Measurements from ENCODE around the gene ELOA. TPM values are rescaled to one million over a fixed set of nuclear protein-coding genes. Genes with fewer than 3 reads are reported as not detected.
"Not testable (repeated sequence)": the region's sequence is repeated elsewhere in the genome, so short reads cannot be mapped to it uniquely, and the experiment has no call there.

ELOA gene
- total and polyA plus RNA-seq, 4 donors, result 11.8 to 31.0 (median 22.1) TPM

DNA sequence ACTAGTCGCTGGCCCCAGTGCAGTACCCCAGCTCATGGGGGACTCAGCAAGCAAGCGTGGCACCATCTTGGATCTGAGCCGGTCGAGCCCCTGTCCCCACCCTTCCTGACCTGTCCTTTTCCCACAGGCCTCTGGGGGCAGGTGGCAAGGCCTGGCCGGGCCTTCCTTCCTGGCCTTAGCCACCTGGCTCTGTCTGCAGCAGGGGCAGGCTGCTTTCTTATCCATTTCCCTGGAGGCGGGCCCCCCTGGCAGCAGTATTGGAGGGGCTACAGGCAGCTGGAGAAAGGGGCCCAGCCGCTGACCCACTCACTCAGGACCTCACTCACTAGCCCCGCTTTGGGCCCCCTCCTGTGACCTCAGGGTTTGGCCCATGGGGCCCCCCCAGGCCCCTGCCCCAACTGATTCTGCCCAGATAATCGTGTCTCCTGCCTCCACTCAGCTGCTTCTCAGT, 51.5 kb downstream of the ELOA start:
- H3K36me3 ChIP-seq (ENCODE audit: control insufficient read depth in 1 of 2, insufficient read depth in 2 of 2, low read length in 1 of 2); H3K27ac ChIP-seq (ENCODE audit: low read depth in 1 of 2, low read length in 2 of 2); H3K4me3 ChIP-seq (ENCODE audit: low read length in 2 of 2); H3K9me3 ChIP-seq (ENCODE audit: control insufficient read depth, low read length); ATAC-seq (ENCODE audit: low FRiP score); H3K27me3 ChIP-seq (ENCODE audit: control insufficient read depth in 1 of 2, insufficient read depth in 2 of 2, low read length in 1 of 2); DNase-seq; H3K4me1 ChIP-seq (ENCODE audit: control insufficient read depth in 1 of 2, insufficient read depth in 2 of 2, low read length in 2 of 2); intact Hi-C loops (cut with DNase I): not testable (repeated sequence)
- 65 to 80% methylated on average over 8 to 9 of the region's 9 CpGs for WGBS, 2 donors

DNA sequence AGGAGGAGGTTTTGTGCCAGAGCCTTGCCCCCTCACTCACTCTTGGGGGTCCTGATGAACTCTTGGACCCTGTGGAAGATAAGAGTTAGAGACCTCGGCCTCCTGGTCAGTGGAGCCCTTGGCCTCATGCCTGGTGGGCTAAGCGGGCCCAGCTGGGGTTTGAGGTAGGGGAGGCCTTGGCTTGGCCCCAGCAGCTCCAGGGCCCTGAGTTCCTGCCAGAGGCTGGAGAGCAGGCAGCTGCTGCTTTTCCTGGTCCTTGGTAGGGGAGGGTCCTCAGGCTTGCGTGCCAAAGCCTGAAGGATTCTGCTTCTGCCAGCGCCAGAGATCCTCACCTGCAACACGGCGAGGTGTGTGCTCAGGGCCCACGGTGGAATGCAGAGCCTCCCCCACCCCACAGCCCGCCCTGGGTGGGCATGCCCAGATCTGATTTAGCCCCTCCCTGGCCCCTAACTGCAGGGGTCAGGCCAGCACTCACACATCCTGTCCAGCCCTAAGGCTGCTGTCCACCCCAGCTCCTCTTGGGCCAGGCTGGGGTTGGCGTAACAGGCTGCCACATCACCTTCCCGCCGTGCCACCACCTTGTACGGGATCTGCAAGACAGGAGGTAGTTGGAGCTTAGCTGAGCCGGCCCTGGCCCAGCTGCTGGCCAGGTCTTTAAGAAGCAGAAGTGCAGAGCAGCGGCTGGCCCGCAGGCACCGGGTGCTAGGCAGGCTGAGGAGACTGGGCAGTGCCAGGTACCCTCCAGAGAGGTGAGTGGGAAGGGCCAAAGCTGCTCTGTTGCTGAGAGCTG, 52.6 kb downstream of the ELOA start:
- Histone ChIP-seq H3K27me3 (ENCODE audit: control insufficient read depth in 1 of 2, insufficient read depth in 2 of 2, low read length in 1 of 2) (no peaks in the 10 kb centered on the region), H3K4me1 (ENCODE audit: control insufficient read depth in 1 of 2, insufficient read depth in 2 of 2, low read length in 2 of 2) (peaks cover 0 to 4% of the 10 kb centered on the region in 2 donors), H3K4me3 (ENCODE audit: low read length in 2 of 2) (no peak overlapping the region), H3K27ac (ENCODE audit: low read depth in 1 of 2, low read length in 2 of 2) (no peak overlapping the region), H3K36me3 (ENCODE audit: control insufficient read depth in 1 of 2, insufficient read depth in 2 of 2, low read length in 1 of 2) (no peaks in the 10 kb centered on the region), H3K9me3 (ENCODE audit: control insufficient read depth, low read length) (no peaks in the 10 kb centered on the region)
- DNase-seq (no peak), ATAC-seq (ENCODE audit: low FRiP score) (no peak)
- WGBS, 2 donors, result 79 to 80% methylated on average over 15 to 16 of the region's 16 CpGs
- intact Hi-C loops (cut with DNase I), result no loop called here

DNA sequence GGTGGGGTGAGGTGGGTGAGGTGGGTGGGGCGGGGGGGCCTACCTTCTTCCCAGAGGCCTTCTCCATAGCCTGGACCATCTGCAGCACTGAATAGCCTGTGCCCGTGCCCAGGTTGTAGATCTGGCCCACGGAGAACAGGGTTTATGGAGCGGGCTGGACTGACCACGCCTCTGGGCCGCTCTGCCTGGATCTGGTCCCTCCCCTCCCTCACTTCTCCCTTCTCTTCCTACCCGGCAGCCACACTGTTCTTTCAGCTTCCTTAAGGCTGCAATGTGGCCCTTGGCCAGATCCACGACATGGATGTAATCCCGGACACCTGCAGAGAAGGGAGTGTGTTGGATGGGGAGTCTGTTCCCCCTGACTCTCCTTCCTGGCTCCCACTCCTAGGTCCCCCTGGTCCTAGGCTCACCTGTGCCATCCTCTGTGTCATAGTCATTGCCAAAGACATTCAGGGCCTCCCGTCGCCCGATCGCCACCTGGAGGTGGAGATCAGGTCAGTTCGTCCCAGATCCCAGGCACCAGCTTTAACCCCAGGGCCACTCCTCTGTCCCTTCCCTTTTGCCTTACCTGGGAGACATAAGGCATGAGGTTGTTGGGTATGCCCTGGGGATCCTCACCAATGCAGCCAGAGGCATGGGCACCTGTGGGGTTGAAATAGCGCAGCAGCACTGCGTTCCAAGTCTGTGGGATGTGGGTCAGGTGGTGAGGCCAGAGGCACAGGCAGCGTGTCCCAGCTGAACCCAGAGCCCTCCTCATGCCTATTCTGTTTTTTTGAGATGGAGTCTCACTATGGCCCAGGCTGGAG, 53.4 kb downstream of the ELOA start:
- no peak overlapping the region for H3K27ac ChIP-seq (ENCODE audit: low read depth in 1 of 2, low read length in 2 of 2)
- H3K36me3 ChIP-seq (ENCODE audit: control insufficient read depth in 1 of 2, insufficient read depth in 2 of 2, low read length in 1 of 2), result no peaks in the 10 kb centered on the region
- no peaks in the 10 kb centered on the region for H3K27me3 ChIP-seq (ENCODE audit: control insufficient read depth in 1 of 2, insufficient read depth in 2 of 2, low read length in 1 of 2)
- peaks cover 0 to 4% of the 10 kb centered on the region in 2 donors for H3K4me1 ChIP-seq (ENCODE audit: control insufficient read depth in 1 of 2, insufficient read depth in 2 of 2, low read length in 2 of 2)
- intact Hi-C loops (cut with DNase I), result no loop called here
- ATAC-seq (ENCODE audit: low FRiP score) (no peak), DNase-seq (no peak)
- WGBS, 2 donors, result 67 to 70% methylated on average over 17 of the region's 17 CpGs
- no peaks in the 10 kb centered on the region for H3K9me3 ChIP-seq (ENCODE audit: control insufficient read depth, low read length)
- no peak overlapping the region for H3K4me3 ChIP-seq (ENCODE audit: low read length in 2 of 2)

DNA sequence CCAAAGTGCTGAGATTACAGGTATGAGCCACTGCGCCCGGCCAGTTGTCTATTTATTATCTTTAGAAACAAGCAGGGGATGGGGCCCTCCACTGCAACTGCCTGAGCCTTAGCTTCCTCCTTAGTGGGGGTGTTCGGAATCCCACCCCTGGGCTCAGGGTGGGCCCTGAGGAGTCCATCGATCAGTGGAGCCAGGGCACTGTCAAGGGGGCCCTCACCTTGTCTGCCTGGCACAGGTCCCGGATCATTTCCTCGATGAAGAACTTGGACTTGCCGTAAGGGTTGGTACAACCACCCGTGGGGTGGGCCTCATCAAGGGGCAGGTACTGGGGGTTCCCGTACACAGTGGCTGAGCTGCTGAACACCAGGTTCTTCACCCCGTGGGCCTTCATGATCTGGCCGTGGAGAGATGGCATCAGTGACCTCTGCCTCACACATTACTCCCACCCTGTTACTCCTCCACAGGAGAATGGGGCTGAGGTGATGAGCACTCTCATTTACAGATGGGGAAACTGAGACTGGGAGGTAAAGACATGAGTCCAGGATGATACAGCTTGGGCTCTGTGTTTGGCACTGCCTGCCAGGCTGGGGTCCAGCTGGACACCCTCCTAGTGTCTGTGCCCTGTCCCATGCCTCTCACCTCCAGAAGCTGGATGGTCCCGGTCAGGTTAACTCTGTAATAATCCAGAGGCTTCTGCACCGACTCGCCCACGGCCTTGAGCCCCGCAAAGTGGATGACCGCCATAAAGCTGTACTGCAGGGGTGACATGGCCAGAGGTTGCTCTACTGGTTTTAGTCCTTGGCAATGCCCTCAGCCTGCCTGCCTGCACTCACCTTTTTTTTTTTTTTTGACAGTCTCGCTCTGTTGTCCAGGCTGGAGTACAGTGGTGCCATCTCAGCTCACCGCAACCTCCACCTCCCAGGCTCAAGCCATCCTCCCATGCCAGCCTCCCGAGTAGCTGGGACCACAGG, 54.5 kb downstream of the ELOA start:
- H3K36me3 ChIP-seq (ENCODE audit: control insufficient read depth in 1 of 2, insufficient read depth in 2 of 2, low read length in 1 of 2), result no peaks in the 10 kb centered on the region
- no peak overlapping the region for H3K4me3 ChIP-seq (ENCODE audit: low read length in 2 of 2)
- 84% methylated on average over 20 of the region's 20 CpGs for WGBS, 2 donors
- ATAC-seq (ENCODE audit: low FRiP score) (no peak), DNase-seq (no peak)
- intact Hi-C loops (cut with DNase I), result no loop called here
- no peaks in the 10 kb centered on the region for H3K27me3 ChIP-seq (ENCODE audit: control insufficient read depth in 1 of 2, insufficient read depth in 2 of 2, low read length in 1 of 2)
- H3K4me1 ChIP-seq (ENCODE audit: control insufficient read depth in 1 of 2, insufficient read depth in 2 of 2, low read length in 2 of 2), result peaks cover 0 to 4% of the 10 kb centered on the region in 2 donors
- H3K9me3 ChIP-seq (ENCODE audit: control insufficient read depth, low read length), result no peaks in the 10 kb centered on the region
- no peak overlapping the region for H3K27ac ChIP-seq (ENCODE audit: low read depth in 1 of 2, low read length in 2 of 2)

DNA sequence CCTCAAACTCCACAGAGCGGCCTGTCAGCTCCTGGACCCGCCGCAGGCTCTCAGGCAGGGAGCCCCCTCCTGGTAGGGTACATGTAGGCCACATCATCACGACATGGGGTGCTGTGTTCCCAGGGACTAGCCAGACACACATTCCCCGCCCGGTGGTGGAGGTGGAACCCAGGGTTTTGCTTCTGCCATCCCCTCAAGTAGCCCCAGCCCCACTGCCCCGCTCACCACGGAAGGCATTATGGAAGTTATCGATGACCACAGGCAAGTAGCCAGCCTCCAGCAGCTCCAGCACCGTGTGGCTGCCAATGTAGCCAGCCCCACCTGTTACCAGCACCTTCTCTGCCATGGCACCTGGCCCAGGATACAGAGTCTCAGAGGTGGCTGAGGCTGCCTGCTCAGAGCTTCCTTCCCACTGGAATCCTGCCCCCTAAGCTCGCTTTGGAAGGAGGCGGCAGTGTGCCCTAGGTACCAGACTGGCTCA, 55.4 kb downstream of the ELOA start:
- Histone ChIP-seq H3K27ac (ENCODE audit: low read depth in 1 of 2, low read length in 2 of 2) (no peak overlapping the region), H3K27me3 (ENCODE audit: control insufficient read depth in 1 of 2, insufficient read depth in 2 of 2, low read length in 1 of 2) (no peaks in the 10 kb centered on the region), H3K36me3 (ENCODE audit: control insufficient read depth in 1 of 2, insufficient read depth in 2 of 2, low read length in 1 of 2) (no peaks in the 10 kb centered on the region), H3K9me3 (ENCODE audit: control insufficient read depth, low read length) (no peaks in the 10 kb centered on the region), H3K4me1 (ENCODE audit: control insufficient read depth in 1 of 2, insufficient read depth in 2 of 2, low read length in 2 of 2) (peaks cover 0 to 4% of the 10 kb centered on the region in 2 donors), H3K4me3 (ENCODE audit: low read length in 2 of 2) (no peak overlapping the region)
- ATAC-seq (ENCODE audit: low FRiP score), result no peak
- intact Hi-C loops (cut with DNase I), result no loop called here
- 86% methylated on average over 12 of the region's 12 CpGs for WGBS, 2 donors
- no peak for DNase-seq

DNA sequence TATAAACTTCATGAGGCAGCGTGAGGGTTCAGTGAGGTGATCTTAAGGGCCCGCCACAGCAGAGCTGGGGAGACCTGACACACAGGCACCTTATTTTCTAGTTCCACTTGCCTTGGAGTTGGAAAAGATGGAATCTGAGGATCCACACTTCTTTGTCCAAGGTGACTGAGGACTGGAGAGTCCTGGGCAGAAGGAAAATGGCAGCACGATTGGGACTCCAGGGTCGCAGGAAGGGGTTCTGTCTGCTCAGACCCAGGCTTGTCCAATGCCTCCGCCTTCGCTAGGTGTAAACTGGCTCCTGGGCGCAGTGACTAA, 55.9 kb downstream of the ELOA start:
- no peak overlapping the region for H3K4me3 ChIP-seq (ENCODE audit: low read length in 2 of 2)

DNA sequence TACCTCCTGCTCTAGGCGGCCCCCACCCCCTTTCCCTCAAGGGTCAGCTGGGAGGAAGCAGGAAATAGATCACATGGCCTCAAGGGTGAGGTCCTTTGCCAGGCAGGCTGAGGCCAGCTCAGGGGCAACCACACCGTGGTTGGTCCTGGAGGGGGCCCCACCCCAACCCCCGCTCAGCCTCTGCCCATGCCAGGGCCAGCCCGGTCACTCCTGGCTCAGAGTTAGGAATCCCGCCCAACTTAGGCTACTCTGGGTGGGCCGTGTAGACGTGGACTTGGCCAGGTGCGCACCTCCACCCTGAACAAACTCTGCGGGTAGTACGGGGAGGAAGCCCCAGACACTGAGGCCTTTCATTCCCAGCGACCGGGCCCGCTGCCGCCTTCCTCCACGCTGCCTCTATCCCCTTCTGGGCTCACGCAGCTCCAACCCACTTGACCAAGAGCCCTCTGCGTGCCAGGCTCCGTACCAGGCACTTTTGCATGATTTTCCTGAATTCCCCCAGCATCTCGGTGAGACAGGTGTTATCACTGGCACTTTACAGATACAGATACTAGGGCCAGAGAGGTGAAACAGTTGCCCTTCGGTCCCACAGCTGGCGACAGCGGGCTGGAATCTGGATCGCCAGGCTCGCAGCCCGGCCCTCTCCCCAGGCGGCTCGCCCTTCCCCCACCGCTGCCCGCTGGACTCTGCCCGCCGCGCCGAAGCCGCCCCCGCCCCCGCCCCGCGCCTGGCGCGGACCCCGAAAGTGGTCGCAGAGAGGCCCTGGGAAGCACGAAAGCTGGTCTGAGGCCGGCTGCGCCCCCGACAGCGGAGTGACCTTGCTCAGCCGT, 56.5 kb downstream of the ELOA start:
- Histone ChIP-seq H3K4me1 (ENCODE audit: control insufficient read depth in 1 of 2, insufficient read depth in 2 of 2, low read length in 2 of 2) (peaks cover 0 to 4% of the 10 kb centered on the region in 2 donors), H3K27me3 (ENCODE audit: control insufficient read depth in 1 of 2, insufficient read depth in 2 of 2, low read length in 1 of 2) (no peaks in the 10 kb centered on the region), H3K36me3 (ENCODE audit: control insufficient read depth in 1 of 2, insufficient read depth in 2 of 2, low read length in 1 of 2) (no peaks in the 10 kb centered on the region), H3K4me3 (ENCODE audit: low read length in 2 of 2) (peak overlapping the region; percentile 60 to 66), H3K9me3 (ENCODE audit: control insufficient read depth, low read length) (no peaks in the 10 kb centered on the region), H3K27ac (ENCODE audit: low read depth in 1 of 2, low read length in 2 of 2) (peak overlapping the region in 1 of 2 donors; percentile 48)
- peak; percentile 69 to 79 for DNase-seq
- intact Hi-C loops (cut with DNase I), result loop anchor here in 1 of 2 donors (5.0 kb wide), 1 partner anchor 68 kb away; the partner anchor contains the start of gene FUCA1
- WGBS, 2 donors, result 3 to 4% methylated on average over 45 to 48 of the region's 48 CpGs
- ATAC-seq (ENCODE audit: low FRiP score), result peak; percentile 34

More for the DNA sequence above, 55.9 kb downstream of the ELOA start:
- ATAC-seq (ENCODE audit: low FRiP score) (no peak), DNase-seq (no peak)
- 77 to 82% methylated on average over 7 of the region's 7 CpGs for WGBS, 2 donors
- Histone ChIP-seq H3K36me3 (ENCODE audit: control insufficient read depth in 1 of 2, insufficient read depth in 2 of 2, low read length in 1 of 2) (no peaks in the 10 kb centered on the region), H3K27ac (ENCODE audit: low read depth in 1 of 2, low read length in 2 of 2) (no peak overlapping the region), H3K4me1 (ENCODE audit: control insufficient read depth in 1 of 2, insufficient read depth in 2 of 2, low read length in 2 of 2) (peaks cover 0 to 4% of the 10 kb centered on the region in 2 donors), H3K9me3 (ENCODE audit: control insufficient read depth, low read length) (no peaks in the 10 kb centered on the region), H3K27me3 (ENCODE audit: control insufficient read depth in 1 of 2, insufficient read depth in 2 of 2, low read length in 1 of 2) (no peaks in the 10 kb centered on the region)
- intact Hi-C loops (cut with DNase I), result no loop called here

All from aorta (tissue), 5 donors.